Neutrophil (primary cell): Measurements from ENCODE around the gene EPG5.

Source experiments
- H3K27ac ChIP-seq: fragments of 200-600 bp; sonication (generic); 2 replicates; pipeline ENCODE4 v1.5.1; 2016; ENCODE audit warnings: mild to moderate bottlenecking, moderate library complexity
- H3K27me3 ChIP-seq: fragments of 200-600 bp; sonication (generic); 2 replicates; pipeline ENCODE4 v1.6.0; 2016; ENCODE audit warnings: mild to moderate bottlenecking
- H3K36me3 ChIP-seq: fragments of 200-600 bp; sonication (generic); 2 replicates; pipeline ENCODE4 v1.5.1; 2017
- H3K4me1 ChIP-seq, 2 experiments: fragments of 200-600 bp in 1 of 2; sonication (generic) in 1 of 2; 1 replicate in 1 of 2; 2 replicates in 1 of 2; pipeline versions ENCODE4 v1.5.1 to v1.6.1; 2013 to 2016; ENCODE audit warnings: low read depth in 1 of 2, low read length in 1 of 2, mild to moderate bottlenecking in 1 of 2, moderate library complexity in 1 of 2; ENCODE audit not compliant: control insufficient read depth in 1 of 2, insufficient read depth in 1 of 2
- H3K4me3 ChIP-seq, 2 experiments: fragments of 200-600 bp in 1 of 2; sonication (generic) in 1 of 2; 1 replicate in 1 of 2; 2 replicates in 1 of 2; pipeline ENCODE4 v1.5.1; 2013 to 2016; ENCODE audit warnings: low read depth in 1 of 2, low read length in 1 of 2, mild to moderate bottlenecking in 1 of 2, moderate library complexity in 1 of 2
- H3K9me3 ChIP-seq: fragments of 200-600 bp; sonication (generic); 2 replicates; pipeline ENCODE4 v1.5.1; 2016
- CTCF ChIP-seq: fragments of 200-600 bp; sonication (generic); IDR thresholded peaks from 2 replicates; pipeline ENCODE4 v1.5.1; 2016; ENCODE audit warnings: antibody characterized with exemption

The EPG5 gene

GRCh38 chr18:45871431-45872084 lies 95.6 kb downstream of the EPG5 start:
- peaks cover 89% of the 10 kb centered on the region for H3K36me3 ChIP-seq
- no peaks in the 10 kb centered on the region for H3K4me1 ChIP-seq
- H3K9me3 ChIP-seq: no peaks in the 10 kb centered on the region
- H3K4me3 ChIP-seq: no peak overlapping the region
- H3K27ac ChIP-seq: no peak overlapping the region
- no peaks in the 10 kb centered on the region for H3K27me3 ChIP-seq
- TF ChIP-seq CTCF: no peak

- Histone ChIP-seq H3K9me3 (no peaks in the 10 kb centered on the region), H3K27me3 (no peaks in the 10 kb centered on the region), H3K4me1 (no peaks in the 10 kb centered on the region), H3K27ac (no peak overlapping the region), H3K4me3 (no peak overlapping the region), H3K36me3 (peaks cover 89% of the 10 kb centered on the region)
- no peak for TF ChIP-seq CTCF
These were observed 96.7 kb downstream of the EPG5 start for GRCh38 chr18:45870419-45870818.

- Histone ChIP-seq H3K36me3 (peaks cover 94% of the 10 kb centered on the region), H3K27ac (no peak overlapping the region), H3K4me3 (no peak overlapping the region), H3K4me1 (no peaks in the 10 kb centered on the region), H3K27me3 (no peaks in the 10 kb centered on the region), H3K9me3 (no peaks in the 10 kb centered on the region)
- TF ChIP-seq CTCF: no peak
These were observed 101.7 kb downstream of the EPG5 start for GRCh38 chr18:45865466-45865865.

GRCh38 chr18:45864081-45864480 lies 103.0 kb downstream of the EPG5 start:
- Histone ChIP-seq H3K9me3 (no peaks in the 10 kb centered on the region), H3K4me3 (no peak overlapping the region), H3K27me3 (no peaks in the 10 kb centered on the region), H3K36me3 (peaks cover 96% of the 10 kb centered on the region), H3K27ac (no peak overlapping the region), H3K4me1 (no peaks in the 10 kb centered on the region)
- no peak for TF ChIP-seq CTCF

GRCh38 chr18:45863469-45863868 lies 103.7 kb downstream of the EPG5 start:
- no peak for TF ChIP-seq CTCF
- Histone ChIP-seq H3K36me3 (peaks cover 98% of the 10 kb centered on the region), H3K9me3 (no peaks in the 10 kb centered on the region), H3K27me3 (no peaks in the 10 kb centered on the region), H3K4me1 (no peaks in the 10 kb centered on the region), H3K27ac (no peak overlapping the region), H3K4me3 (no peak overlapping the region)

GRCh38 chr18:45861926-45862325 lies 105.2 kb downstream of the EPG5 start:
- Histone ChIP-seq H3K27me3 (no peaks in the 10 kb centered on the region), H3K27ac (no peak overlapping the region), H3K9me3 (no peaks in the 10 kb centered on the region), H3K4me3 (no peak overlapping the region), H3K4me1 (no peaks in the 10 kb centered on the region), H3K36me3 (peaks cover 100% of the 10 kb centered on the region)
- no peak for TF ChIP-seq CTCF
